ENCODE results near the gene NHLRC3. TPM values are rescaled to one million over a fixed set of nuclear protein-coding genes. Genes with fewer than 3 reads are reported as not detected.

The NHLRC3 gene
- total and polyA plus RNA-seq, 2 donors (not counting 1 experiment from before 2014, with no cell fraction given) = 9.8 to 24.3 TPM

DNA sequence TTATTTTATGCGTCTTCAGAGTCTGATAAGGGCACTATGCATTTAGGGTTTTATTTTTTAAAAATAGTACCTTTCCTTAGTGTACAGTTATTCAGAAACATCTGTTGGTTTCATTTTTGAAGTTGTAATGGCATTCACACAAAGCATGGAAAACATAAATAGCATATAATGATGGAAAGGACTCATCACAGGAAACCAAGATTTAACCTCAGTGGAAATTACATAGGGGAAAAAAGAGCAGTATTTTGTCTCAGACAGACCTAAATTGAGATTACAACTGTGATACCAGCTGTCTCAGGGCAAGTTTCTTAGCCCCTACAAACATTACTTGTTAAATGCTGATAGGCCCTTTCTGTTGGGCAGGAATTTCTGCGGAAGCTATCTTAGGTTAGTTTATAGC is 57.2 kb downstream of the NHLRC3 start:
- TF ChIP-seq, protein P1, sequence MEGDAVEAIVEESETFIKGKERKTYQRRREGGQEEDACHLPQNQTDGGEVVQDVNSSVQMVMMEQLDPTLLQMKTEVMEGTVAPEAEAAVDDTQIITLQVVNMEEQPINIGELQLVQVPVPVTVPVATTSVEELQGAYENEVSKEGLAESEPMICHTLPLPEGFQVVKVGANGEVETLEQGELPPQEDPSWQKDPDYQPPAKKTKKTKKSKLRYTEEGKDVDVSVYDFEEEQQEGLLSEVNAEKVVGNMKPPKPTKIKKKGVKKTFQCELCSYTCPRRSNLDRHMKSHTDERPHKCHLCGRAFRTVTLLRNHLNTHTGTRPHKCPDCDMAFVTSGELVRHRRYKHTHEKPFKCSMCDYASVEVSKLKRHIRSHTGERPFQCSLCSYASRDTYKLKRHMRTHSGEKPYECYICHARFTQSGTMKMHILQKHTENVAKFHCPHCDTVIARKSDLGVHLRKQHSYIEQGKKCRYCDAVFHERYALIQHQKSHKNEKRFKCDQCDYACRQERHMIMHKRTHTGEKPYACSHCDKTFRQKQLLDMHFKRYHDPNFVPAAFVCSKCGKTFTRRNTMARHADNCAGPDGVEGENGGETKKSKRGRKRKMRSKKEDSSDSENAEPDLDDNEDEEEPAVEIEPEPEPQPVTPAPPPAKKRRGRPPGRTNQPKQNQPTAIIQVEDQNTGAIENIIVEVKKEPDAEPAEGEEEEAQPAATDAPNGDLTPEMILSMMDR (conservative IDR thresholded peaks at IDR 0.05 in 1 of 2, IDR thresholded peaks at IDR 0.05 in 1 of 2; ENCODE audit: low read depth in 1 of 2, low read length in 2 of 2) = no peak
- TF ChIP-seq EZH2 (IDR thresholded peaks at IDR 0.05; ENCODE audit: low read length, missing control alignments) = no peak
- Histone ChIP-seq H3K4me1 (ENCODE audit: control insufficient read depth, extremely low read depth, insufficient read depth, low read length) (no peaks in the 10 kb centered on the region), H3K79me2 (ENCODE audit: control insufficient read depth, insufficient read depth, low read length) (no peaks in the 10 kb centered on the region), H3K27me3 (ENCODE audit: control insufficient read depth, insufficient read depth, low read length) (no peaks in the 10 kb centered on the region), H4K20me1 (ENCODE audit: control insufficient read depth, extremely low read depth, insufficient read depth, low read length) (no peaks in the 10 kb centered on the region), H3K9ac (ENCODE audit: insufficient read depth, low read length) (no peak overlapping the region), H2AFZ (ENCODE audit: low read length) (no peak overlapping the region), H3K27ac (ENCODE audit: insufficient read depth, low read length) (no peak overlapping the region), H3K9me3 (ENCODE audit: control insufficient read depth, insufficient read depth, low read depth, low read length) (no peaks in the 10 kb centered on the region), H3K4me3 (replicated peaks in 1 of 4; ENCODE audit: control extremely low read depth in 1 of 4, insufficient read depth in 1 of 4, low read depth in 3 of 4, low read length in 4 of 4) (no peak overlapping the region), H3K36me3 (ENCODE audit: control insufficient read depth, insufficient read depth, low read length) (no peaks in the 10 kb centered on the region), H3K4me2 (ENCODE audit: extremely low read depth, insufficient read depth, low read length) (no peak overlapping the region)
- no peak for DNase-seq (ENCODE audit: low read depth in 2 of 2)

DNA sequence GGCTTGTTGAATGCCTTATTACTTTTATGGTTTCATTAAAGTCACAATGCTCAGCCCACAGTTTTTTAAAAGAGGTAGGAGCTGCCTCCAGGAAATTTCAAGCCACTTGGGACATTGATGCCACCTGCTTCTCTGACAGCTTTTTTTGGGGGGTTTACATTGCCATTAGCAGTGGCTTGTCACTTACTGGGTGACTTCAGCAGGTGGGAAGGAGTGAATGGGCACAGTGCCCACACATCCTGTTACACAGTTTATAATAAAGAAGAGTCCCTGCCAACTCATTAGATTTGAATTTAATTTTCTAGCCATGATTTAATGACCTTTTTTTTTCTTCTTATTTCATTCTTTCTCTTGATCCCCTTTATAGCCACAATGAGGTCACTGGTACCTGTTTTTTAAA is 61.0 kb downstream of the NHLRC3 start:
- Histone ChIP-seq H3K79me2 (ENCODE audit: control insufficient read depth, insufficient read depth, low read length) (no peaks in the 10 kb centered on the region), H3K4me2 (ENCODE audit: extremely low read depth, insufficient read depth, low read length) (no peak overlapping the region), H3K36me3 (ENCODE audit: control insufficient read depth, insufficient read depth, low read length) (no peaks in the 10 kb centered on the region), H3K27ac (ENCODE audit: insufficient read depth, low read length) (no peak overlapping the region), H3K4me3 (replicated peaks in 1 of 4; ENCODE audit: control extremely low read depth in 1 of 4, insufficient read depth in 1 of 4, low read depth in 3 of 4, low read length in 4 of 4) (no peak overlapping the region), H4K20me1 (ENCODE audit: control insufficient read depth, extremely low read depth, insufficient read depth, low read length) (no peaks in the 10 kb centered on the region), H3K9me3 (ENCODE audit: control insufficient read depth, insufficient read depth, low read depth, low read length) (no peaks in the 10 kb centered on the region), H3K4me1 (ENCODE audit: control insufficient read depth, extremely low read depth, insufficient read depth, low read length) (no peaks in the 10 kb centered on the region), H3K27me3 (ENCODE audit: control insufficient read depth, insufficient read depth, low read length) (no peaks in the 10 kb centered on the region), H3K9ac (ENCODE audit: insufficient read depth, low read length) (no peak overlapping the region), H2AFZ (ENCODE audit: low read length) (no peak overlapping the region)
- TF ChIP-seq, protein P1 (conservative IDR thresholded peaks at IDR 0.05 in 1 of 2, IDR thresholded peaks at IDR 0.05 in 1 of 2; ENCODE audit: low read depth in 1 of 2, low read length in 2 of 2) = no peak
- TF ChIP-seq EZH2 (IDR thresholded peaks at IDR 0.05; ENCODE audit: low read length, missing control alignments) = no peak
- no peak for DNase-seq (ENCODE audit: low read depth in 2 of 2)

Other genes with a start within 250 kb of the NHLRC3 start
- not detected in 2 replicates for gene STOML3, start 47.6 kb upstream of the NHLRC3 start, total RNA-seq
- gene STOML3, start 47.6 kb upstream of the NHLRC3 start, polyA plus RNA-seq = not detected in 2 replicates
- gene PROSER1, start 367 bp upstream of the NHLRC3 start, total RNA-seq = 7.4 and 13.9 TPM in 2 replicates
- 9.5 and 13.7 TPM in 2 replicates for gene PROSER1, start 367 bp upstream of the NHLRC3 start, polyA plus RNA-seq

Measured in fibroblast of lung (primary cell).